Trophoblast cell (in vitro differentiated cells and primary cell): ENCODE data around the gene KLK2.

Source experiments
- DNase-seq, 2 donors: peaks; one replicate each; pipeline ENCODE4 v3.0.0-alpha.2; 2016
- H2AFZ ChIP-seq: 2 replicates; pipeline ENCODE4 v1.6.1; 2013; ENCODE audit warnings: low read length, moderate library complexity, mild to moderate bottlenecking; ENCODE audit not compliant: insufficient read depth, poor library complexity
- H2AK5ac ChIP-seq: 2 replicates; pipeline ENCODE4 v1.6.1; 2013; ENCODE audit warnings: mild to moderate bottlenecking, low read length
- H2BK120ac ChIP-seq: 2 replicates; pipeline ENCODE4 v1.6.1; 2013; ENCODE audit warnings: low read length, mild to moderate bottlenecking, moderate library complexity; ENCODE audit not compliant: insufficient read depth, poor library complexity
- H2BK12ac ChIP-seq: 2 replicates; pipeline ENCODE4 v1.6.1; 2013; ENCODE audit warnings: mild to moderate bottlenecking, low read length, moderate library complexity
- H2BK5ac ChIP-seq: 2 replicates; pipeline ENCODE4 v1.6.1; 2013; ENCODE audit warnings: low read length, low read depth, moderate library complexity, mild to moderate bottlenecking; ENCODE audit not compliant: poor library complexity
- H3K14ac ChIP-seq: 2 replicates; pipeline ENCODE4 v1.6.1; 2013; ENCODE audit warnings: mild to moderate bottlenecking, low read length
- H3K18ac ChIP-seq: 2 replicates; pipeline ENCODE4 v1.6.1; 2013; ENCODE audit warnings: mild to moderate bottlenecking, low read length
- H3K23ac ChIP-seq: 2 replicates; pipeline ENCODE4 v1.6.1; 2013; ENCODE audit warnings: low read length
- H3K27ac ChIP-seq: 2 replicates; pipeline ENCODE4 v1.5.1; 2013; ENCODE audit warnings: low read depth, mild to moderate bottlenecking, inconsistent platforms, low read length, moderate library complexity
- H3K27me3 ChIP-seq: 2 replicates; pipeline ENCODE4 v1.6.1; 2013; ENCODE audit warnings: inconsistent platforms, mild to moderate bottlenecking, low read length, moderate library complexity; ENCODE audit not compliant: insufficient read depth
- H3K36me3 ChIP-seq, 2 experiments: 1 replicate in 1 of 2; 2 replicates in 1 of 2; pipeline ENCODE4 v1.6.1; 2013; ENCODE audit warnings: low read length in 2 of 2, mild to moderate bottlenecking in 2 of 2, moderate library complexity in 1 of 2; ENCODE audit not compliant: insufficient read depth in 2 of 2, control insufficient read depth in 1 of 2
- H3K4ac ChIP-seq: 2 replicates; pipeline ENCODE4 v1.6.1; 2013; ENCODE audit warnings: low read depth, mild to moderate bottlenecking, low read length, moderate library complexity
- H3K4me1 ChIP-seq, 2 experiments: 1 replicate in 1 of 2; 2 replicates in 1 of 2; pipeline ENCODE4 v1.6.1; 2013; ENCODE audit warnings: low read length in 2 of 2, mild to moderate bottlenecking in 2 of 2, moderate library complexity in 1 of 2; ENCODE audit not compliant: insufficient read depth in 2 of 2, control insufficient read depth in 1 of 2
- H3K4me2 ChIP-seq: 2 replicates; pipeline ENCODE4 v1.6.1; 2013; ENCODE audit warnings: inconsistent platforms, mild to moderate bottlenecking, low read length, moderate library complexity
- H3K4me3 ChIP-seq: 2 replicates; pipeline ENCODE4 v1.5.1; 2013; ENCODE audit warnings: mild to moderate bottlenecking, low read depth, low read length, inconsistent platforms
- H3K79me1 ChIP-seq: one replicate; pipeline ENCODE4 v1.6.1; 2013; ENCODE audit warnings: low read length
- H3K79me2 ChIP-seq: 2 replicates; pipeline ENCODE4 v1.6.1; 2013; ENCODE audit warnings: low read length, mild to moderate bottlenecking; ENCODE audit not compliant: control insufficient read depth, insufficient read depth, poor library complexity
- H3K9ac ChIP-seq: 2 replicates; pipeline ENCODE4 v1.6.1; 2013; ENCODE audit warnings: mild to moderate bottlenecking, low read length
- H3K9me3 ChIP-seq: 2 replicates; pipeline ENCODE4 v1.6.1; 2013; ENCODE audit warnings: low read depth, mild to moderate bottlenecking, control low read depth, inconsistent platforms, low read length; ENCODE audit not compliant: insufficient read depth
- H4K12ac ChIP-seq: 2 replicates; pipeline ENCODE4 v1.6.1; 2013; ENCODE audit warnings: low read depth, mild to moderate bottlenecking, low read length, moderate library complexity
- H4K8ac ChIP-seq: 2 replicates; pipeline ENCODE4 v1.6.1; 2013; ENCODE audit warnings: low read depth, mild to moderate bottlenecking, low read length, moderate library complexity
- H4K91ac ChIP-seq: one replicate; pipeline ENCODE4 v1.6.1; 2013; ENCODE audit warnings: low read depth, mild to moderate bottlenecking, low read length, moderate library complexity
- WGBS: extraction: QIAGEN DNeasy Blood & Tissue Kit; methylation state at CpG from one replicate; pipeline ENCODE4 v1.1.7; 2013; ENCODE audit warnings: missing lambda C conversion rate; ENCODE audit not compliant: insufficient read length, insufficient coverage; ENCODE audit errors: extremely low coverage; 5-methylcytosine and 5-hydroxymethylcytosine counted together

The KLK2 gene

GRCh38 chr19:50851620-50852019 is 21.6 kb upstream of the KLK2 start:
- Histone ChIP-seq H4K8ac (no peak overlapping the region), H3K14ac (no peak overlapping the region), H2BK12ac (no peak overlapping the region), H4K91ac (no peak overlapping the region), H2BK120ac (no peak overlapping the region), H3K4me1 (no peaks in the 10 kb centered on the region), H3K79me1 (no peaks in the 10 kb centered on the region), H3K79me2 (no peaks in the 10 kb centered on the region), H3K23ac (no peak overlapping the region), H3K27ac (no peak overlapping the region), H3K9me3 (peaks cover 1% of the 10 kb centered on the region), H3K4ac (no peak overlapping the region), H2AFZ (no peak overlapping the region), H3K4me3 (no peak overlapping the region), H3K27me3 (no peaks in the 10 kb centered on the region), H3K36me3 (no peaks in the 10 kb centered on the region), H3K9ac (no peak overlapping the region), H4K12ac (no peak overlapping the region), H2AK5ac (no peak overlapping the region), H3K4me2 (no peak overlapping the region), H3K18ac (no peak overlapping the region), H2BK5ac (no peak overlapping the region)
- WGBS = no CpG with 5 or more reads among the region's 4 CpGs
- DNase-seq = no peak

- no peak within 1 kb of the TSS for H4K12ac ChIP-seq
These were observed 18.4 kb upstream of the KLK2 start, which contains the start of gene KLK3 for GRCh38 chr19:50854636-50855410. Gene KLK3 (plus strand): TSS chr19:50854915. CDS start chr19:50854956, 41 bp downstream.

DNA sequence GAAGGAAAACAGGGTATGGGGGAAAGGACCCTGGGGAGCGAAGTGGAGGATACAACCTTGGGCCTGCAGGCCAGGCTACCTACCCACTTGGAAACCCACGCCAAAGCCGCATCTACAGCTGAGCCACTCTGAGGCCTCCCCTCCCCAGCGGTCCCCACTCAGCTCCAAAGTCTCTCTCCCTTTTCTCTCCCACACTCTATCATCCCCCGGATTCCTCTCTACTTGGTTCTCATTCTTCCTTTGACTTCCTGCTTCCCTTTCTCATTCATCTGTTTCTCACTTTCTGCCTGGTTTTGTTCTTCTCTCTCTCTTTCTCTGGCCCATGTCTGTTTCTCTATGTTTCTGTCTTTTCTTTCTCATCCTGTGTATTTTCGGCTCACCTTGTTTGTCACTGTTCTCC is 15.9 kb upstream of the KLK2 start:
- Histone ChIP-seq H3K27me3 (no peaks in the 10 kb centered on the region), H3K23ac (no peak overlapping the region), H4K91ac (no peak overlapping the region), H3K4ac (no peak overlapping the region), H4K12ac (no peak overlapping the region), H2AFZ (no peak overlapping the region), H3K27ac (no peak overlapping the region), H3K4me2 (no peak overlapping the region), H2AK5ac (no peak overlapping the region), H3K36me3 (no peaks in the 10 kb centered on the region), H2BK120ac (no peak overlapping the region), H3K9ac (no peak overlapping the region), H3K79me1 (no peaks in the 10 kb centered on the region), H4K8ac (no peak overlapping the region), H3K14ac (no peak overlapping the region), H3K4me3 (no peak overlapping the region), H3K18ac (no peak overlapping the region), H2BK5ac (no peak overlapping the region), H3K79me2 (no peaks in the 10 kb centered on the region), H3K4me1 (no peaks in the 10 kb centered on the region), H2BK12ac (no peak overlapping the region), H3K9me3 (peaks cover 9% of the 10 kb centered on the region)
- DNase-seq = no peak
- no CpG with 5 or more reads among the region's 6 CpGs for WGBS

More at GRCh38 chr19:50854636-50855410, 18.4 kb upstream of the KLK2 start, which contains the start of gene KLK3:
- H2BK120ac ChIP-seq = no peak within 1 kb of the TSS
- no peak within 1 kb of the TSS for H4K91ac ChIP-seq
- H3K4me3 ChIP-seq = no peak within 1 kb of the TSS
- H4K8ac ChIP-seq = no peak within 1 kb of the TSS
- H3K9ac ChIP-seq = no peak within 1 kb of the TSS
- DNase-seq = no peak
- H2AK5ac ChIP-seq = no peak within 1 kb of the TSS
- no peak within 1 kb of the TSS for H2BK12ac ChIP-seq
- H3K4me1 ChIP-seq = no peaks in the 10 kb centered on the region
- no peaks in the 10 kb centered on the region for H3K79me1 ChIP-seq
- H3K9me3 ChIP-seq = peaks cover 3% of the 10 kb centered on the region
- H3K36me3 ChIP-seq = no peaks in the 10 kb centered on the region
- H3K14ac ChIP-seq = no peak within 1 kb of the TSS
- no peak within 1 kb of the TSS for H2AFZ ChIP-seq
- H3K79me2 ChIP-seq = no peaks in the 10 kb centered on the region
- H3K23ac ChIP-seq = no peak within 1 kb of the TSS
- no peak within 1 kb of the TSS for H2BK5ac ChIP-seq
- no CpG with 5 or more reads among the region's 9 CpGs for WGBS
- no peak within 1 kb of the TSS for H3K4ac ChIP-seq
- no peak within 1 kb of the TSS for H3K18ac ChIP-seq
- no peak within 1 kb of the TSS for H3K27ac ChIP-seq
- no peaks in the 10 kb centered on the region for H3K27me3 ChIP-seq
- no peak within 1 kb of the TSS for H3K4me2 ChIP-seq

DNA sequence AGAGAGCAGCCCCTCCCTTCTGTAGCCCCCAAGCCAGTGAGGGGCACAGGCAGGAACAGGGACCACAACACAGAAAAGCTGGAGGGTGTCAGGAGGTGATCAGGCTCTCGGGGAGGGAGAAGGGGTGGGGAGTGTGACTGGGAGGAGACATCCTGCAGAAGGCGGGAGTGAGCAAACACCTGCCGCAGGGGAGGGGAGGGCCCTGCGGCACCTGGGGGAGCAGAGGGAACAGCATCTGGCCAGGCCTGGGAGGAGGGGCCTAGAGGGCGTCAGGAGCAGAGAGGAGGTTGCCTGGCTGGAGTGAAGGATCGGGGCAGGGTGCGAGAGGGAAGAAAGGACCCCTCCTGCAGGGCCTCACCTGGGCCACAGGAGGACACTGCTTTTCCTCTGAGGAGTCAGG is 14.4 kb upstream of the KLK2 start:
- H2AFZ ChIP-seq = no peak overlapping the region
- no peak overlapping the region for H4K91ac ChIP-seq
- H3K27ac ChIP-seq = no peak overlapping the region
- no peak overlapping the region for H3K4ac ChIP-seq
- H3K9ac ChIP-seq = no peak overlapping the region
- no peak for DNase-seq
- no peak overlapping the region for H2BK12ac ChIP-seq
- no peak overlapping the region for H3K18ac ChIP-seq
- H3K4me2 ChIP-seq = no peak overlapping the region
- H3K23ac ChIP-seq = no peak overlapping the region
- H4K8ac ChIP-seq = no peak overlapping the region
- H3K36me3 ChIP-seq = no peaks in the 10 kb centered on the region
- H3K79me1 ChIP-seq = no peaks in the 10 kb centered on the region
- WGBS = no CpG with 5 or more reads among the region's 7 CpGs
- H3K14ac ChIP-seq = no peak overlapping the region
- no peak overlapping the region for H2BK5ac ChIP-seq
- H3K9me3 ChIP-seq = peaks cover 9% of the 10 kb centered on the region
- H3K27me3 ChIP-seq = no peaks in the 10 kb centered on the region
- peak overlapping the region; percentile 3 for H3K4me3 ChIP-seq
- H3K4me1 ChIP-seq = no peaks in the 10 kb centered on the region
- H2BK120ac ChIP-seq = no peak overlapping the region
- no peak overlapping the region for H4K12ac ChIP-seq
- H3K79me2 ChIP-seq = no peaks in the 10 kb centered on the region
- no peak overlapping the region for H2AK5ac ChIP-seq
